HuH-7 (cell line): ENCODE data around the gene AP3B2.

Source experiments
- DNase-seq: peaks from one replicate; pipeline ENCODE4 v3.0.0; 2011; ENCODE audit warnings: low spot score

AP3B2 gene

GRCh38 chr15:82692171-82692570 lies 17.5 kb downstream of the AP3B2 start:
- DNase-seq, result no peak

GRCh38 chr15:82689147-82689546 lies 20.5 kb downstream of the AP3B2 start:
- no peak for DNase-seq

GRCh38 chr15:82688691-82689090 lies 21.0 kb downstream of the AP3B2 start:
- DNase-seq, result no peak

GRCh38 chr15:82681371-82681770 lies 28.3 kb downstream of the AP3B2 start:
- DNase-seq, result no peak

GRCh38 chr15:82680200-82681102 lies 29.2 kb downstream of the AP3B2 start:
- no peak for DNase-seq

GRCh38 chr15:82679626-82680199 lies 30.0 kb downstream of the AP3B2 start:
- no peak for DNase-seq

- DNase-seq, result no peak
Measured at GRCh38 chr15:82677720-82678323, 31.9 kb downstream of the AP3B2 start.

GRCh38 chr15:82674873-82675272 lies 34.8 kb downstream of the AP3B2 start:
- DNase-seq, result no peak

- DNase-seq, result no peak
Measured at GRCh38 chr15:82670699-82671098, 39.0 kb downstream of the AP3B2 start.

GRCh38 chr15:82666606-82667005 lies 43.1 kb downstream of the AP3B2 start:
- DNase-seq, result no peak

- no peak for DNase-seq
Measured at GRCh38 chr15:82664021-82664420, 45.7 kb downstream of the AP3B2 start.

- DNase-seq, result peak; percentile 84
Measured at GRCh38 chr15:82663186-82663600, 46.5 kb downstream of the AP3B2 start.

GRCh38 chr15:82662641-82663040 lies 47.0 kb downstream of the AP3B2 start:
- DNase-seq, result no peak

GRCh38 chr15:82660378-82660777 lies 49.3 kb downstream of the AP3B2 start:
- DNase-seq, result no peak

GRCh38 chr15:82656641-82657266 lies 52.9 kb downstream of the AP3B2 start:
- DNase-seq, result no peak

- DNase-seq, result no peak
Measured at GRCh38 chr15:82655606-82656005, 54.1 kb downstream of the AP3B2 start.

GRCh38 chr15:82653483-82654168 lies 56.0 kb downstream of the AP3B2 start:
- DNase-seq, result no peak

- DNase-seq, result no peak
Measured at GRCh38 chr15:82651708-82652107, 58.0 kb downstream of the AP3B2 start.

- DNase-seq, result no peak
Measured at GRCh38 chr15:82650046-82650670, 59.5 kb downstream of the AP3B2 start.

GRCh38 chr15:82649226-82649999 lies 60.3 kb downstream of the AP3B2 start:
- no peak for DNase-seq
